ENCODE measurements around the gene ADD3.
A peak's percentile ranks its signal among the peaks of the same experiment; 100 is the strongest.
"Not testable (repeated sequence)": the region's sequence is repeated elsewhere in the genome, so short reads cannot be mapped to it uniquely, and the experiment has no call there.

ADD3 gene

GRCh38 chr10:110033701-110034235 is 26.0 kb downstream of the ADD3 start:
- Mint-ChIP-seq H3K36me3 (peaks cover 5% of the 10 kb centered on the region), H3K9me3 (no peaks in the 10 kb centered on the region), H3K27me3 (no peaks in the 10 kb centered on the region), H3K4me1 (peaks cover 80% of the 10 kb centered on the region), H3K4me3 (no peak overlapping the region), H3K27ac (no peak overlapping the region)

GRCh38 chr10:110034596-110034995 is 26.8 kb downstream of the ADD3 start:
- Mint-ChIP-seq H3K4me3 (no peak overlapping the region), H3K27me3 (no peaks in the 10 kb centered on the region), H3K36me3 (peaks cover 5% of the 10 kb centered on the region), H3K9me3 (no peaks in the 10 kb centered on the region), H3K27ac (peak overlapping the region; percentile 79), H3K4me1 (peaks cover 88% of the 10 kb centered on the region)

- H3K27ac Mint-ChIP-seq: peak overlapping the region; percentile 94
- peaks cover 94% of the 10 kb centered on the region for H3K4me1 Mint-ChIP-seq
- peaks cover 5% of the 10 kb centered on the region for H3K36me3 Mint-ChIP-seq
- H3K9me3 Mint-ChIP-seq: no peaks in the 10 kb centered on the region
- no peaks in the 10 kb centered on the region for H3K27me3 Mint-ChIP-seq
- H3K4me3 Mint-ChIP-seq: peak overlapping the region; percentile 9
Observed at GRCh38 chr10:110035070-110035921, 27.5 kb downstream of the ADD3 start.

DNA sequence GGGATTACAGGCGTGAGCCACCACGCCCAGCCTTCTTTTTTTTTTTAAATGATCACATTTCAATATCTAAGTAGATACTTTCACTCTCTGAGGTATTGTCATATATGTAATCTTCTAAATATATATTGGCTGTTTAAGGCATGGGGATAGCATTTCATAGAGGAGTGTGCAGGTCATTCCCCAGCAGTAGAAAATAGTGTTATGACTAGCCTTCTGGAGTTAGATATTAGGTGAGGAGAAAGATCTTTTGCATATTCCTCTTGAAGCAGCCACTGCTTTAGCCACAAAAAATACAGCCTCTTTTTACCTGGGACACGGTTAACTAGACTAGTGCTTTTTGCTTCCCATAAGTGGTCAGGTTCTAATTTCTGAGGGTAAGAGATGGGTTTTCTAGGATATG is 28.9 kb downstream of the ADD3 start:
- Mint-ChIP-seq H3K9me3 (no peaks in the 10 kb centered on the region), H3K36me3 (peaks cover 3% of the 10 kb centered on the region), H3K27ac (peak overlapping the region; percentile 81)

GRCh38 chr10:110039254-110039653 is 31.5 kb downstream of the ADD3 start:
- Mint-ChIP-seq H3K9me3 (peaks cover 6% of the 10 kb centered on the region), H3K4me1 (peaks cover 90% of the 10 kb centered on the region), H3K27ac (peak overlapping the region; percentile 87), H3K27me3 (no peaks in the 10 kb centered on the region), H3K4me3 (peak overlapping the region; percentile 8), H3K36me3 (peaks cover 12% of the 10 kb centered on the region)

More for the DNA sequence above, 28.9 kb downstream of the ADD3 start:
- no peaks in the 10 kb centered on the region for H3K27me3 Mint-ChIP-seq
- no peak overlapping the region for H3K4me3 Mint-ChIP-seq
- H3K4me1 Mint-ChIP-seq: peaks cover 95% of the 10 kb centered on the region

GRCh38 chr10:110040108-110040507 is 32.3 kb downstream of the ADD3 start:
- Mint-ChIP-seq H3K36me3 (peaks cover 16% of the 10 kb centered on the region), H3K4me1 (peaks cover 92% of the 10 kb centered on the region), H3K27ac (peak overlapping the region; percentile 87), H3K27me3 (no peaks in the 10 kb centered on the region), H3K4me3 (peak overlapping the region; percentile 44), H3K9me3 (peaks cover 6% of the 10 kb centered on the region)

GRCh38 chr10:110040767-110041478 is 33.1 kb downstream of the ADD3 start:
- peak overlapping the region; percentile 44 for H3K4me3 Mint-ChIP-seq
- peak overlapping the region; percentile 87 for H3K27ac Mint-ChIP-seq
- H3K4me1 Mint-ChIP-seq: peaks cover 87% of the 10 kb centered on the region
- H3K27me3 Mint-ChIP-seq: no peaks in the 10 kb centered on the region
- peaks cover 6% of the 10 kb centered on the region for H3K9me3 Mint-ChIP-seq
- H3K36me3 Mint-ChIP-seq: peaks cover 13% of the 10 kb centered on the region

- Mint-ChIP-seq H3K27me3 (no peaks in the 10 kb centered on the region), H3K9me3 (peaks cover 6% of the 10 kb centered on the region), H3K27ac (peak overlapping the region; percentile 46), H3K4me3 (no peak overlapping the region), H3K36me3 (peaks cover 13% of the 10 kb centered on the region), H3K4me1 (peaks cover 86% of the 10 kb centered on the region)
Observed at GRCh38 chr10:110041479-110041829, 33.7 kb downstream of the ADD3 start.

- Mint-ChIP-seq H3K27ac (peak overlapping the region; percentile 90), H3K9me3 (peaks cover 6% of the 10 kb centered on the region), H3K4me3 (no peak overlapping the region), H3K4me1 (peaks cover 83% of the 10 kb centered on the region), H3K27me3 (no peaks in the 10 kb centered on the region), H3K36me3 (peaks cover 13% of the 10 kb centered on the region)
Observed at GRCh38 chr10:110042181-110042580, 34.4 kb downstream of the ADD3 start.

- H3K9me3 Mint-ChIP-seq: peaks cover 6% of the 10 kb centered on the region
- peaks cover 15% of the 10 kb centered on the region for H3K36me3 Mint-ChIP-seq
- H3K4me3 Mint-ChIP-seq: no peak overlapping the region
- peaks cover 78% of the 10 kb centered on the region for H3K4me1 Mint-ChIP-seq
- peak overlapping the region; percentile 35 for H3K27ac Mint-ChIP-seq
- H3K27me3 Mint-ChIP-seq: no peaks in the 10 kb centered on the region
Observed at GRCh38 chr10:110042891-110043290, 35.1 kb downstream of the ADD3 start.

DNA sequence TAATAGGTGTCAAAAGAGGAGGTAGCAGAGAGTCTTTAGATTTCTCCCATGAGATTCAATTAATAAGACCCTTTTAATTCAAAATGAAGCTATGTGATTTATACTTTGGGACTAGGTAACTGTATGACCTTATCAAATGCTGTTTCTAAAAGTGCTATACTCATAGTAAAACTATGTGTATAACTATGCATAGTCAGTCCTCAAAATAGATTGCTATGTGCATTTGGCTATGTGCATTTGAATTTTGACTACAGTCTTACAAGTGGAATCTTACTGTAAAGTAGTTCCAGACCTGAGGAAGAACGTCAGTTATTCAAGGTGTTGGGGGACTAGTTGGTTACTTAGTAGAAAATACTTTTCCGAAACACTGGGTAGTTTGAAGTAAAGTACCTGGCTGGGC is 36.9 kb downstream of the ADD3 start:
- Mint-ChIP-seq H3K27ac (peak overlapping the region; percentile 73), H3K27me3 (no peaks in the 10 kb centered on the region), H3K4me3 (no peak overlapping the region), H3K4me1 (peaks cover 68% of the 10 kb centered on the region), H3K9me3 (peaks cover 6% of the 10 kb centered on the region), H3K36me3 (peaks cover 26% of the 10 kb centered on the region)

DNA sequence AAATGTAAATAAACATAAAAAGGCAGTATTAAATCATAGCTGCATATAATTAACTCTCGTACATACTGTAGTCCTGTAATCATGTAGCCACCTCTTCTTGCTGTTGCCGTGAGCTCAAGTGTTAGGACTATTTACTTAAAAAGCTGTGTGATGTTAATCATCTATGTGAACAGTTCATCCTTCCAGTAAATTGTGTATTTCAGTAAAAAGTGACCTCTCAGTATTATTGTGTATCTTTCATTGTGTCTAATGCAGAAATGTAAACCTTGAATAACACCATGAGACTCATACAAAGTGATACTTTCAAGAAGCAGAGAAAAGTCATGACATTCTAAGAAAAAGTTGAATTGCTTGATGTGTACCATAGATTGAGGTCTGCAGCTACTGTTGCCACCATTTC is 38.0 kb downstream of the ADD3 start:
- H3K36me3 Mint-ChIP-seq: peaks cover 32% of the 10 kb centered on the region
- no peaks in the 10 kb centered on the region for H3K27me3 Mint-ChIP-seq
- H3K4me3 Mint-ChIP-seq: no peak overlapping the region
- H3K27ac Mint-ChIP-seq: peak overlapping the region; percentile 25
- peaks cover 6% of the 10 kb centered on the region for H3K9me3 Mint-ChIP-seq
- H3K4me1 Mint-ChIP-seq: peaks cover 65% of the 10 kb centered on the region

- H3K4me3 Mint-ChIP-seq, H3K9me3 Mint-ChIP-seq, H3K27me3 Mint-ChIP-seq: not testable (repeated sequence)
- Mint-ChIP-seq H3K36me3 (peaks cover 36% of the 10 kb centered on the region), H3K27ac (peak overlapping the region; percentile 64), H3K4me1 (peaks cover 69% of the 10 kb centered on the region)
Observed at GRCh38 chr10:110048145-110048544, 40.4 kb downstream of the ADD3 start.

DNA sequence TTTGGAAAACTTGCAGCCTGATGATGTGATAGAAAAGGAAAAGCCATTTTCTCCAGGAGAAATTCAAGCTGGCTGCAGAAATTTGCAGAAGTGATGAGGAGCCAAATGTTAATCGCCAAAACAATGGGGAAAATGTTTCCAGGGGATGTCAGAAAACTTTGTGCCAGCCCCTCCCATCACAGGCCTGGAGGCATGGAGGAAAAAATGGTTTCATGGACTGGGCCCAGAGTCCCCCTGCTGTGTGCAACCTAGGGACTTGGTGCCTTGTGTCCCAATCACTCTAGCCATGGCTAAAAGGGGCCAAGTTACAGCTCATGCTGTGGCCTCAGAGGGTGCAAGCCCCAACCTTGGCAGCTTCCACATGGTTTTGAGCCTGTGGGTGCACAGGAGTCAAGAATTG is 41.0 kb downstream of the ADD3 start:
- Mint-ChIP-seq H3K27me3 (no peaks in the 10 kb centered on the region), H3K36me3 (peaks cover 30% of the 10 kb centered on the region), H3K9me3 (no peaks in the 10 kb centered on the region), H3K27ac (no peak overlapping the region), H3K4me1 (peaks cover 69% of the 10 kb centered on the region), H3K4me3 (no peak overlapping the region)

GRCh38 chr10:110049889-110050591 is 42.3 kb downstream of the ADD3 start:
- not testable (repeated sequence) for H3K9me3 Mint-ChIP-seq, H3K27me3 Mint-ChIP-seq
- Mint-ChIP-seq H3K4me1 (peaks cover 66% of the 10 kb centered on the region), H3K4me3 (peak overlapping the region; percentile 11), H3K36me3 (peaks cover 27% of the 10 kb centered on the region), H3K27ac (peak overlapping the region; percentile 78)

Measured in activated naive CD4-positive, alpha-beta T cell treated with anti-CD3 and anti-CD28 coated beads, Interleukin-2, amount 50 U/mL, for 24 hours (primary cell).